ENCODE data around the gene GAP43.

DNA sequence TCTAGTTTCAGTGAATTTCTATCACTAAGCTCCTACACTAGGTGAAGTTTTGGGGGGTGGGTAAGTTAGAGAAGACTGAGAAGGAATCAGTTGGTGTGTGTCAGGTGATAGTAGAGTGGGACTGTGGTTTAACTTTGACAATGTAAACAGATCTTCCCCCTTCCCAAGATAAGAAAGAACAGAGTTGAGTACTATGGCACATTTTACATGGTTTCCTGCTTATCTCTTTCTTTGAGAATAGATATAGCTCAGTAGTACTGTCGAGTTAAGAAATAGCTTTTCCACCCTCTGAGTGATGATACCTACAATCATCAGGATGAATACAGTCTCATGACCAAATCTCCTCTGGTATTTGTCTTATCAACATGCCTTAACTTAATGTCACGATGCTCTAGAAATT is 42.8 kb downstream of the GAP43 start:
- TF ChIP-seq, protein P1, sequence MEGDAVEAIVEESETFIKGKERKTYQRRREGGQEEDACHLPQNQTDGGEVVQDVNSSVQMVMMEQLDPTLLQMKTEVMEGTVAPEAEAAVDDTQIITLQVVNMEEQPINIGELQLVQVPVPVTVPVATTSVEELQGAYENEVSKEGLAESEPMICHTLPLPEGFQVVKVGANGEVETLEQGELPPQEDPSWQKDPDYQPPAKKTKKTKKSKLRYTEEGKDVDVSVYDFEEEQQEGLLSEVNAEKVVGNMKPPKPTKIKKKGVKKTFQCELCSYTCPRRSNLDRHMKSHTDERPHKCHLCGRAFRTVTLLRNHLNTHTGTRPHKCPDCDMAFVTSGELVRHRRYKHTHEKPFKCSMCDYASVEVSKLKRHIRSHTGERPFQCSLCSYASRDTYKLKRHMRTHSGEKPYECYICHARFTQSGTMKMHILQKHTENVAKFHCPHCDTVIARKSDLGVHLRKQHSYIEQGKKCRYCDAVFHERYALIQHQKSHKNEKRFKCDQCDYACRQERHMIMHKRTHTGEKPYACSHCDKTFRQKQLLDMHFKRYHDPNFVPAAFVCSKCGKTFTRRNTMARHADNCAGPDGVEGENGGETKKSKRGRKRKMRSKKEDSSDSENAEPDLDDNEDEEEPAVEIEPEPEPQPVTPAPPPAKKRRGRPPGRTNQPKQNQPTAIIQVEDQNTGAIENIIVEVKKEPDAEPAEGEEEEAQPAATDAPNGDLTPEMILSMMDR (conservative IDR thresholded peaks at IDR 0.05; ENCODE audit: low read length) = no peak
- no peak for TF ChIP-seq EZH2phosphoT487 (IDR thresholded peaks at IDR 0.05; ENCODE audit: borderline replicate concordance)

Data from Loucy (cell line).